Measurements from ENCODE around the gene PGAP1.
"Not testable (repeated sequence)": the region's sequence is repeated elsewhere in the genome, so short reads cannot be mapped to it uniquely, and the experiment has no call there.

Gene PGAP1

DNA sequence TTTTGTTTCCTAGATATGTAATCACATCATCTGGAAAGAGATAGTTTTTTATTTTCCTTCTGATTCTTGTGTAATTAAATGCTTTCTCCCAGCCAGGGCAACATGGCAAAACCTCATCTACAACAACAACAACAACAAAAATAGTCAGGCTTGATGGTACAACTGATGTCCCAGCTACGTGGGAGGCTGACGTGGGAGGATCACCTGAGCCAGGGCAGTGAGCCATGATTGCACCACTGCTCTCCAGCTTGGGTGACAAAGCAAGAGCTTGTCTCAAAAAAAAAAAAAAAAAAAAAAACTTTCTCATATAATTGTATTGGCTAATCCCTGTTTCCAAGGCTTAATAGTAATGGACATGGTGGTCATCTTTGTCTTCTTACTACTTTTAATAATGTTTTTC lies 26.4 kb upstream of the PGAP1 start:
- DNase-seq (ENCODE audit: low read depth in 1 of 2, low spot score in 1 of 2) = no peak

DNA sequence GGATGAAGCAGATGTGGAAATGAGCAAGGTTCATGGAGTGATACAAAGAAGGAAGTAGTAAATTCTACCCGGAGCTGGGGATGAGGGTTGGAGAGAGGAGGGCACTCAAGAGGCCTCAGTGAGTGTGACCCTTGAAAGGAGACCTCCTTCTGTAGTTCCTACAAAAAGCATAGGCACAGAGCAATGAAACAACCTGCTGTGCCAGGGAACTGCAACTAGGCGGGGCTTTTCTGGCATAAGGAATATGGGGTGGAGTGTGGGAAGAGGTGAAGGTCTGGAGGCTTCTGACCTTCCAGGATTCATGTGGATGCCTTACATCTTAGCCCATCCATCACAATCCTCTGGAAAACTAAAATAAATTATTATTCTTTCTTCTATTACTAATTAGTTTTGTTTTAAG lies 25.5 kb upstream of the PGAP1 start:
- no peak for DNase-seq (ENCODE audit: low read depth in 1 of 2, low spot score in 1 of 2)

DNA sequence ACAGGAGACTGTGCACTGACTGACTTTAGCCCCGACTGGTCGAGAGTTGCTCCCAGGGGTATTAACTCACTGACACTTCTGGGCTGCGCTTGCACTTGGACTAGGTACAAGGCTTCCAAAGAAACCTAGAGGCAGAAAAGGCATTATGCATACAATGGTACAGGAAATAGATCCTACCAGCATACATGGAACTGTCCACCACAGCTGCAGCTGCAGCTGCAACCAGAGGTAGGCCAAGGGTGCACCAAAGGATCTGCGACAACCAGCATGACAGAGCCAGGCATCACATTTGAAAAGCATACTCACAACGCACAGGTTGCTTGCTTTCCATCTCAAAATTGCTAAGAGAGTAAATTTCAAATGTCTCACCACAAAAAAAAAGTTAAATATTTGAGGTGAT lies 22.6 kb upstream of the PGAP1 start:
- DNase-seq (ENCODE audit: low read depth in 1 of 2, low spot score in 1 of 2) = no peak

DNA sequence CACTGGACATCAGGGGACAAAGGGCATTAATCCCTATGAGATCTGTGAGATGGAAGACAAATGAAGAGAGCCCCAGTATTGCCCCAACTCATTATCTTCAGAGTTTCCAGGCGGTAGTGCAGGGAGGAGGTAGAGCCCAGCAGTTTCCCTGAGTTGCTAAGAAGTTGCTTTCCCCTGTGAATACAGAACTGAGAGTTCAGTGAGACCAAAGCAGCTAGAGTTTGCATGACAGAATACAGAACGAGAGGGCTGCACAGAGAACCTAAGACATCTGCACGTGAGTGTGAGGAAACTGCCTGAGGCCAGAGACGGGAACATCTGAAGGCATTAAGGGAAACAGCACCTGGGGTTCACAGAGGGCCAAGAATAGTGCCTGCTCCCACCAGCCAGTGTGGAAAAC lies 18.1 kb upstream of the PGAP1 start:
- DNase-seq (ENCODE audit: low read depth in 1 of 2, low spot score in 1 of 2) = no peak

DNA sequence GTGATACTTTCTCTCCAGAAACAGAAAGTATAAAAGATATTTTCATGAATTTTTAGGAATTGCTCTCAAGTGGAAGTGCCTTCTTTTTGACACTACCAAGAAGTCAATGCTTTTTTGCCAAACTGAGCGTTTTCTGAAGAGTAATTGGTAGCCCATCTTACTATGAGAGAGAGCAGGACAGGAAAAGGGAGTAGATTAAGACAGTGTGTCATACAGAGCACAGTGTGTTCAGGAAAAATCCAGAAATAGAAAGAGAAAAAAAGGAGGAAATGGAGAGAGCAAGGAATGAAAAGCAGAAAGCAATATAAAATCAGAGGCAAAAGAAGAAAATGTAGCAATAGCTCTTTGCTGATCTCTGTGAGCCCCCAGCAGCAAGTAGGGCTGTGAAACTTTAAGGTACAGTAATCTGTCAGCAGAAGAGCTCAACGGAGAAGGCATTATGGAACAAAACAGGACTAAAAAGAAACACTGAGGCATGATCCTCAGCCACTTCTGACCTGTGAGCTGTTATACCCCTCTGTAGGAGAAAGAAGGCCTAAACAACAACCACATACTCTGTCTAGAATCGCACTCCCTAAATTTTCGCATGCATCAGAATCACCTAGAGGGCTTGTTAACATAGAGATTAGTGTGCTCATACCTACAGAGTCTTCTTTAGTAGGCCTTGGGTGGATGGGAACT lies 15.0 kb upstream of the PGAP1 start:
- DNase-seq (ENCODE audit: low read depth in 1 of 2, low spot score in 1 of 2) = no peak

DNA sequence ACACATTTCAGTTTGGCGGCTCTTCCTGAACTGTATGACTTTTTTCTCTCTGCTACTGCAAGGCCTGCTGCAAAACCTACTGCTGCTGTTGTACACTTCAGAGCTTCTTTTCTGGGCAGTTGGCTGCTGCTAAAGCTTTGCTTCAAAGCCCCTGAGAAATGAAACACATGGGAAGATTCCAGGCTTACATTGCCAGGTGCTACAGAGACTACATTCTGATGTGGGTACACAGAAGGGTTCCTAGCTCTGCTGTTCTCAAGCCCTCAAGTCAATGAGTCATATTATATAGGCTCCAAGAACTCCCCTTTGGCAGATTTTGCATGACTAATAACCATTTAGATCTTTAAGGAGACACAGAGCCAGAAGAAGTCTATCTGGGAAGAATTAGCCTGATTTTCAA lies 12.9 kb upstream of the PGAP1 start:
- DNase-seq (ENCODE audit: low read depth in 1 of 2, low spot score in 1 of 2) = no peak

DNA sequence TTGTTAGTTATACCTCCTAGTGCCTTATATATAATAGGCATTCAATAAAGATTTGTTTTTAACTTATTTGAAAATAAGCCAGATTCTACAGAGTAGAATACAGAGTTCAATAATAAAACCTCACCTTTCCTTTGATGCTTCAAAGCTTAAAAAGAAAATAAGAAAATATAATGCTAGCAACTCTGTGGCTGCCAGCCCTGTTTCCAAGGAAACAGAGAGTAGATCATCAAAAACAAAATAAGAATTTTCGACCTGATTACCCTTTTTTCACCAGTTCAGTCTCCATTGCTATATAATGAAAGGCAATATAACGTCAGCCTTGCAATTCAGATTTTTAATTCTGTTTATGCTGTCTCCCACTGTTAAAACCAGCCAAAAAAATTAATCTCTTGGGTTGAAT lies 8.9 kb upstream of the PGAP1 start:
- no peak for DNase-seq (ENCODE audit: low read depth in 1 of 2, low spot score in 1 of 2)

DNA sequence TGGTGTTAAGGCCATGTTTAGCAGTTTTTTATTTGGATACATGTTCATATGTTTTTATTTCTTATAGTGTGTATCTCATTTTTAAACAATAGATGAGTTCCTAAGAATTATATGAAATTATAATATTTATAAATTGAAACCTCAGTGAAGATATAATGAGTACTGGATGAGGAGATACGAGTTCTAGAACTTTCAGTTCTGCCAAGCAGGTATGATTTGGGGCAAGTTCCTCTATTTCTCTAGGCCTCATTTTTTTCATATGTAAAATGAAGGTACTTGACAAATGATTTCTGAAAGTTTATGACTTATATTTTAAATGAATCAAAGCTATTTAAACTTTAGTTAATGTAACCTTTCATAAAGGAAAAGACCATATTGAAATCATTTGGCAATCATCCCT lies 8.2 kb upstream of the PGAP1 start:
- DNase-seq (ENCODE audit: low read depth in 1 of 2, low spot score in 1 of 2) = no peak

DNA sequence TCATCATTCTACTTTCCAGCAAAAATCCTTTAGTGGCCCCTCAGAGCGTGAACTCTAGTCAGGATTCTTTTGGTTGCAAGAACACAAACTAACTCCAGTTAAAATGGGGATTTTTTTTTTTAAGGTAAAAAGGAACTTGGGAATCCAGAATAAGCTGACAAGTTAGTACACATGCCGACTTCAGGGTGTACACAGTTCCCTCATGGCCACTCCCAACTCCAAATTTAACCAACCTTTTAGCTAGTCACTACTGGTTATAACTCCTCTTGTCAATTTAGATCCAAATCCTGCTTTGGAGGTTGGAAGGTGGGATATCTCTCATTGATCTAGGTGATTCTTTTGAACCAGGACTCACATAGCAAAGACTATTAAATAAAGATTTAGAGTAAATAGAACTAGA lies 5.0 kb upstream of the PGAP1 start:
- no peak for DNase-seq (ENCODE audit: low read depth in 1 of 2, low spot score in 1 of 2)

DNA sequence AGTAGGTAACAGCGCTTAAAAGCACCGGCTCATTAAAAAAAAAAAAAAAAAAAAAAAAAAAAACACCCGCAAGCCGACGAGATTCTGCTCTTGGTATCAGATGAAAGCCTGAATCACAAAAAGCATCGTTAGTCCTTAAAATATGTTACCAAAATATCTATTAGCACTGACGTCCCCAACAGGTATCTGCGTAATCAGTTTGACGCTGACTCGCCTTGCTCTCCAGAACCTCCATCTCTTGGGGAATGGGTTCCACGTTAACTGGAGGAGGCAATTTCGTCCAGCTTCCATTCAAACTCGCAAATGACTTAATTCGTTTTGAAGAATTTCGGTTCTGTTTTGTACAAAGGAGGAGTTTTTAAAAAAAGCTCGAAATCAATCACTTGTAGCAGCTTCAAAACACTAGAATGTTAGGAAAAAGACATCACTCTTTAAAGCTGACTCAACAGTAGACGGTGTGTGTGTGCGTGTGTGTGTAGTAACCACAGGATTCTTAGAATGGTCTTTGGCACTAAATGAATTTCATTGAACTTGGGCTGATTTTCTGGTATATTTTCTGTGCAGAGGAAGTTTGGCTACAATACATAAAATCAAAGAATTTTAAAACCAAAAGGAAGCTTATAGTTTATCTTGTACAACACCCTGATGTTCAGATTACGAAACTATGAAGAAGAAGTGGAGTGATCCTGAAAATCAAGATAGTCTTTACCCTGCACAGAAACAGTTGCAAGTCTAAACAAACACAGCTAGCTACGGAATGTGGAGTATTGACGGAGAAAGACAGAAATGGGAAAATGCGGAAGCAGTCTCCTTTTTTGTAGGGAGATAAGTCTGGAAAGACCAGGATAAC lies 1.1 kb upstream of the PGAP1 start:
- no peak for DNase-seq (ENCODE audit: low read depth in 1 of 2, low spot score in 1 of 2)

DNA sequence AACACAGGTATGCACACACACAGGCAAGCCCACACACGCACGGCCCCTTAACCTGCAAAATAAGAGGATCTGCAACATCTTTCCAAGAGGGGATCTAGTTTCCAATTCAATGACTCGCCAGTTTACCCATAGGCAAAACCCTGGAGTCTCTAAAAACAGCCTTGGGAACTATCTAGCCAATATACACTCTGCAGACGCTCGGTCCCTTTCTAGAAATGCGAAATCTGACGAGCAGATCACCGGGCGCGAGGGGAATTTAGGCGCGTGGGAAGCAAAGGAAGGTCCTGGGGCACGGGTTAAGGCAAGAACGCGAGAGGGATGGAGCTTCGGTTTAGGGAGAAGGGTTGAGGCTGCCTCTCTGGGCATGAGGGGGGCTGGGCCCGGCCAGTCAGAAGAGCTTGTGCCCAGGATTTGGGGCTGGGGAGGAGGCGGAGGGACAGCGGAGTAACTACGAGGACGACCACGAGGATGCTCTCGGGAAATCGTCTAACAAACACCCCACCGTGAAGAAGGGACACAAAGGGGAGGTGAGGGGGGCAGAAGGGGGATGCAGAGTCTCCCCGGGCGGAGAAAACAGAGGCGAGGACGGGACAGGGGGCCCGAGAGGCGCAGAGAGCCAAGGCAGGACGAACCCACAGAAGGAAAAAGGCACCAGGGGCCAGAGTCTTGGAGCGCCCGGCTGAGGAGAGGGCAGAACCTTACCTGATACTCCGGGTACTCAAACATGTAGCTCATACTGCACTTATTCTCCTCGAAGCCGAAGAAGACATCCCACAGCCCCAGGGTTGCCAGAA lies 542 bp downstream of the PGAP1 start:
- DNase-seq (ENCODE audit: low read depth in 1 of 2, low spot score in 1 of 2) = no peak

DNA sequence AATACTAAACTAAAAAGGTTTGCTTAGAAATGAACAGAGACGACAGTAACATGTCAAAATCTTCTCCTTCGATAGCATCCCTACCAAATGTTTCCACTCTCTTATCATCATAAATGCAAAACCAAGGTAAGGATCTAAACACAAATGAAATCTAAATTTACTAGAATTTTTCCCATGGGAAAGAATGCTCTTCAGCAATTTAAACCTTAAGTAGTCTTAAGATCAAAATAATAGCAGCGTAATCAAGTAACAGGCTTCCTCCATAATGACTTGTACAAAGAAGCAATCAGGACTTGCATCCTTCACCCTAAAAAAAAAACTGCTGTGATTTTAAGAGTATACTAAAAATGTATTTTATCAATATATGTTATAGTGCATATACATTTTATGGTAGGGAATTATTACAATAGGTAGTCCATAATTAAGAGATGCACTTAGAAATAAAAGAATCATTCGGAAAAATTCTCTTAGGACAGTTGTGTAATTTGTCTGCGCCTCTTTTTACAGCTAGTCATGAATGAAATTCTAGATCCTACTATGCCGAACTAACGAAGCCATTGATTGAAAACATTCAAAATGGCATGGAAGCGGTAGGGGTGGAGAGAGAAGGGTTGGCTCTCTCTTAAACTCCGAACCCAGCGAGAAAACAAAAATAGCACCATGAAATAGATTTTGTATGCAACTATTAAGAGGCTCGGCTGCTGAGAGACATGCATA lies 1.3 kb downstream of the PGAP1 start:
- DNase-seq (ENCODE audit: low read depth in 1 of 2, low spot score in 1 of 2) = no peak

DNA sequence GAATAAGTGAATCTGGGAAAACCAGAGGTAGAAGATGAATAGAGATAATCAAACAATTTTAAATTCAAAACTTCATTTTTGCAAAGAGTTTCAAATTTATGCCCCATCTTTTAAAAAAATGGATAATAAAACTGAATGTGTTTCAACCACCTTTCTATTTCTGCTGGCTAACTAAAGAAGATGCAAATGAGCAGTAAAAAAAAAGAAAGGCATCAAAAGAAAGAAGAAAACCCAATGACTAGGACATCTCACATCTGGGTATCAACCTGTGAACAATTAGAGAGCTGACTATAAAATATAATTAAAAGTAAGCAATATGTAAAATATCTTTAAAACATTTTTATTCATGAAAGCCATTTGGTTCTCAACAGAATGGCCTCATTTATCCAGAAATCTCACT lies 2.5 kb downstream of the PGAP1 start:
- no peak for DNase-seq (ENCODE audit: low read depth in 1 of 2, low spot score in 1 of 2)

DNA sequence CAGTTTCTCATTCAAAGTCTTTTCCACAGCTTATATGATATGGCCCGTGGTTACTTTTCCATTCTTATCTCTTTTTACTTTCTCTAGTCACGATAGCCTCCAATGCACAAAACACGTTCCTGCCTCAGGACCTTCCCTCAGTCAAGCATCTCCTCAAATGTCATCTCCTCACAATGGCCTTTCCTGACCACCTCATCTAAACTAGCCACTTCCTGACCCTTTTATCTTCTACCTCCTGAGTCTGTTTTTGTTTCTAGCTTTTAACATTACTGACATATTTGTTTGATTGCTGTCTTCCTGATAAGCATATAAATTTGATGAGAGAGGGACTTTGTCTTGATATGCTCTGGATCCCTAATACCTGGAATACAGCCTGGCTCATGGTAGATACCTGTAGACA lies 7.6 kb downstream of the PGAP1 start:
- DNase-seq (ENCODE audit: low read depth in 1 of 2, low spot score in 1 of 2) = no peak

DNA sequence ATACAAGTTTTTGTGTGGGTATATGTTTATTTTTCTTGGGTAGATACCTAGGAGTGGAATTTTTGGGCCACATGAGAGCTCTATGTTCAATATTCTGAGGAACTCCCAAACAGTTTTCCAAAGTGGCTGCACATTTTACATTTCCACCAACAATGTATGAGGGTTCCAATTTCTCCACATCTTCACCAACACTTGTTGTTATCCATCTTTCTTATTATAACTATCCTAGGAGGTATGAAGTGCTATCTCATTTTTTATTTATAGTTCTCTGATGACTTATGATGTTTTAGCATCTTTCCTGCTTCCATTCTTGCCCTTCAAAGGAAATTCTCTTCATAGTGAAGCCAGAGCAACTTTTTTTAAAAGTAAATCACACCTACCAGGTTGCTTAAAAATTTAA lies 8.7 kb downstream of the PGAP1 start:
- DNase-seq (ENCODE audit: low read depth in 1 of 2, low spot score in 1 of 2) = no peak

DNA sequence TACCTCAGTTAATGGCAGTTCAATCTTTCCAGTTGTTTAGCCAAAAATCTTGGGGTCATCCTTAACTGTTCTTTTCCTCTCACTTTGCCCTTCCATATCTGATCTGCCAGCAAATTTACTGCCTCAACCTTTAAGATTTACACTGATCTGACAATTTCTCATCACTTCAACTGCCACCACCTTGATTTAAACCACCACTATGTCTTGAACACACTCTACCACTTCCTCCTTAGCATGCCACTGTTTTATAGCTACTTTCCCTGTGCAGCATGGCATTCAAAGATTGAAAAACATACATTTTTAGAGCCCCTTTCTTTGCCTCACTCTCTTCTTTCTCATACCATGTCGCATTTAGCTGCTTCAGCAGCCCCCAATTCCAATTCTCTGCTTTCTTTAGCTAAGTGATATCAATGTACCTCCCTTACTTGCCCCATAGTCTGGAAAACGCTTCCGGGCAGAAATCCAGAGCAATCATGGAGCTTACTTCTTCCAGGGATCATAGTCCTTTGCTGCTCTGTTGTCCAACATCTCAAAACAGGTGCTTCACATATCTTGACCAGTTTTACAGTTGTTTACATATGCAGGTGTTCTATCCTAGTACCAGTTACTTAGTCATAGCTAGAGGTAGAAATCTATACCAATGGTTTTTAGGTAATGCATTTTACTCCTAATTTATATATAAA lies 10.9 kb downstream of the PGAP1 start:
- DNase-seq (ENCODE audit: low read depth in 1 of 2, low spot score in 1 of 2) = no peak

DNA sequence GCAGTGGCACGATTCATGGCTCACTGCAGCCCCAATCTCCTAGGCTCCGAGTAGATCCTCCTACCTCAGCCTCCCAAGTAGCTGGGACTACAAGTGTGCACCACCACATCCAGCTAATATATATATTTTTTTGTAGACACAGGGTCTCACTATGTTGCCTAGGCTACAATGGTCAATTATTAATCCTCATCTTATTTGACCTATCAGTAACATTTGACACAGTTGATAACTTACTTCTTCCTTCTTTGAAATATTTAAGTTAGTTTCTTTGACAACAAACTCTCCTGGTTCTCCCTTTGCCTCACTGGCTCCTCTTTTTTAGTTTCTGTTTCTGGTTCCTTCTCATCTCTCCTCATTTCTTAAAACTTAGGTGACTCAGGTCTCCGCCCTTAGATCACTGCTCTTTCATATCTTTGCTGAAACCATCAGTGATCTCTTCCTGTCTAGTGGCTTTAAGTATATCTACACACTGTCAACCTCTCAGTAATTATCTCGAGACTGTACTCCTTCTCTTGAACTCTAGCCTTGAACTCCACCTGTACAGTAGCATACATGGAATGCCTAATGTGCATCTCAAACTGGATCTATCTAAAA lies 11.5 kb downstream of the PGAP1 start:
- no peak for DNase-seq (ENCODE audit: low read depth in 1 of 2, low spot score in 1 of 2)

DNA sequence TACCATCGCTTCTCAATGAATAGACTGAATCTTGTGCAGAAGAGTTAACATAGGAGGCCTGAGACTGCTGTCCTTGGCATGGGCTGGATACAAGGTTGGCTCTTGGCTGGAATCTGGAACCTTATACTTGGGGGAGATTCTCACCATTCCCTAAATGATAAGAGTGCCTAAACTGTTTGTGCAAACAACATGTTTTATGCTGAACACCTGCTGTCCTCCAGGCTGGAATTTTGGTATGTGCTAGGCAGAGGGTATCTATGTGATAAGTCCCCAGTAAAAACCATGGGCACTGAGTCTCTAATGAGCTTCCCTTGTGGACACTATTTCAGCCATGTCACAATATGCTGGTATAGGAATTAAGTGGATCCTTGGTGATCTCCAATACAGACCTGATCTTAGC lies 12.8 kb downstream of the PGAP1 start:
- DNase-seq (ENCODE audit: low read depth in 1 of 2, low spot score in 1 of 2) = no peak

DNA sequence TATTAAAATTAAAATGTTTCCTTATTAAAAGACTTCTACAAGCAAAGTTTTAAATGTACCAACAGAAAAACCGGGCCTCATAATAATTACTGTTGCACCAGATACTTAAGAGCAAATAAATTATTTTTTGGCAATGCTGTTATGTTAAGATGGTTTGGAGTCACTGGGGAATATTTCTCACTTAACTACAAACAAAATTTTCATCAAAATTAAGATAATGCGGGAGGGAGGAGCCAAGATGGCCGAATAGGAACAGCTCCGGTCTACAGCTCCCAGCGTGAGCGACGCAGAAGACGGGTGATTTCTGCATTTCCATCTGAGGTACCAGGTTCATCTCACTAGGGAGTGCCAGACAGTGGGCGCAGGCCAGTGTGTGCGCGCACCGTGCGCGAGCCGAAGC lies 21.1 kb downstream of the PGAP1 start:
- not testable (repeated sequence) for DNase-seq (ENCODE audit: low read depth in 1 of 2, low spot score in 1 of 2)

DNA sequence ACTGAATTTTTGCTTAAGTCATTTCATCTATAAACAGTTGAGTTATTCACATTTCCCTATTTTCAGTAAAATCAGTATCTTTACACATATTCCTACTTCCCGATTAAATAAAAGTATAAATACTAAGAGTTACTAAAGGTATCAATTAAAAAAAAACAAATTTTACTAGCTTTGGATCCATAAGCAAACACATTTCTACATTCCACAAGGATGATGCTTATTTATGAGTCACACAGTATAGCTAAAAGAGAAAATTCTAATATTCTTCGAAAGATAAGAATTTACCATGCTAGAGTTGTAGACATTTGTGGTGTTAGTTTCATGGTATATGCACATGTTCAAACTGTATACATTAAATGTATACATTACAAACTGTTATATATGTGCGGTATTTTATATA lies 23.7 kb downstream of the PGAP1 start:
- no peak for DNase-seq (ENCODE audit: low read depth in 1 of 2, low spot score in 1 of 2)

Measured in stimulated activated CD4-positive, alpha-beta T cell treated with anti-CD3 and anti-CD28 coated beads, Interleukin-15, amount 100 ng/mL, for 1 hour (primary cell).